DOHH2 (cell line): ENCODE measurements around the gene IFIH1.
A peak's percentile ranks its signal among the peaks of the same experiment; 100 is the strongest.

Experiments used
- CTCF ChIP-seq: fragments of 200-600 bp; sonication (generic); IDR thresholded peaks from one replicate; pipeline ENCODE4 v1.5.1; 2014; ENCODE audit warnings: antibody characterized with exemption, mild to moderate bottlenecking, low read depth, low read length; ENCODE audit not compliant: poor library complexity, severe bottlenecking
- EZH2phosphoT487 ChIP-seq: fragments of 200-600 bp; sonication (generic); IDR thresholded peaks from 2 replicates; pipeline ENCODE4 v1.6.1; 2017; ENCODE audit warnings: borderline replicate concordance, mild to moderate bottlenecking, antibody characterized with exemption, low read length, moderate library complexity, mixed read lengths

- TF ChIP-seq CTCF (peak; percentile 62), EZH2phosphoT487 (no peak)
Observed at GRCh38 chr2:162327134-162327769, 8.8 kb upstream of the IFIH1 start.
